GM12878 (cell line): ENCODE measurements around the gene VTI1A. TPM values are rescaled to one million over a fixed set of nuclear protein-coding genes. Genes with fewer than 3 reads are reported as not detected.

ENCODE experiments used
- ATAC-seq: fragments of 200-7000 bp; cut with Tn5 transposase; 3 replicates; pipeline ENCODE4 v1.9.1; 2020; ENCODE audit warnings: mild to moderate bottlenecking, moderate library complexity
- BruUV-seq: library from RNA; stranded (reverse); fragments of 400-500 nt; replicated peaks from 2 replicates; lab custom pipeline; 2021; lab: Mats Ljungman, UMichigan
- CTCF ChIA-PET: fragments of 300-600 bp; sonication (Branson Sonifier 250); formaldehyde crosslinking; extraction: SDS; loops from one replicate; lab custom pipeline; 2021; ENCODE audit warnings: inconsistent platforms; lab: Yijun Ruan, JAX
- POLR2A ChIA-PET: fragments of 350-600 bp; formaldehyde crosslinking; extraction: SDS; loops from one replicate; lab custom pipeline; 2021; ENCODE audit warnings: inconsistent platforms; lab: Charles Lee
- RAD21 ChIA-PET: fragments of 300-600 bp; sonication (Branson Sonifier 250); formaldehyde crosslinking; loops from one replicate; lab custom pipeline; 2023; ENCODE audit warnings: antibody characterized with exemption; ENCODE audit not compliant: unreplicated experiment; lab: Charles Lee
- SMC1A ChIA-PET: fragments of 300-600 bp; sonication (Branson Sonifier 250); formaldehyde crosslinking; loops from one replicate; lab custom pipeline; 2023; ENCODE audit not compliant: unreplicated experiment, uncharacterized antibody; lab: Charles Lee
- DNase-seq: peaks from one replicate; pipeline ENCODE4 v3.0.0-alpha.2; 2011; ENCODE audit warnings: low read depth, low spot score
- FAIRE-seq: peaks from 3 replicates; lab custom pipeline; 2011; peaks lifted over from hg19 to GRCh38; lab: Jason Lieb, UNC
- H2AFZ ChIP-seq: 2 replicates; pipeline ENCODE4 v1.6.0; 2011; ENCODE audit warnings: low read depth, low read length, control low read depth; ENCODE audit not compliant: control insufficient read depth
- H3K27ac ChIP-seq: 2 replicates; pipeline ENCODE4 v1.5.1; 2011; ENCODE audit warnings: control low read depth; ENCODE audit not compliant: control insufficient read depth, insufficient read depth
- H3K27me3 ChIP-seq, 2 experiments: replicated peaks in 1 of 2; 2 replicates each; pipeline versions ENCODE4 v1.6.0 to v1.6.1; 2011; ENCODE audit warnings: low read length in 1 of 2; ENCODE audit not compliant: control insufficient read depth in 2 of 2, insufficient read depth in 2 of 2
- H3K36me3 ChIP-seq, 2 experiments: 2 replicates each; pipeline ENCODE4 v1.5.1; 2011; ENCODE audit warnings: low read length in 1 of 2; ENCODE audit not compliant: control insufficient read depth in 2 of 2, insufficient read depth in 2 of 2
- H3K4me1 ChIP-seq: 2 replicates; pipeline ENCODE4 v1.6.1; 2011; ENCODE audit warnings: mild to moderate bottlenecking, low read length, moderate library complexity, mixed read lengths; ENCODE audit not compliant: control insufficient read depth, insufficient read depth
- H3K4me2 ChIP-seq: 2 replicates; pipeline ENCODE4 v1.6.0; 2011; ENCODE audit warnings: control low read depth; ENCODE audit not compliant: control insufficient read depth, insufficient read depth
- H3K4me3 ChIP-seq: fragments of 200-600 bp; sonication (generic); 2 replicates; pipeline ENCODE4 v1.5.1; 2016
- H3K79me2 ChIP-seq: 2 replicates; pipeline ENCODE4 v1.6.0; 2011; ENCODE audit warnings: low read length; ENCODE audit not compliant: control insufficient read depth, insufficient read depth
- H3K9ac ChIP-seq: 2 replicates; pipeline ENCODE4 v1.8.0; 2011; ENCODE audit warnings: low read length, control low read depth, mixed read lengths; ENCODE audit not compliant: control insufficient read depth, insufficient read depth
- H3K9me3 ChIP-seq: replicated peaks from 3 replicates; pipeline ENCODE4 v1.5.1; 2011; ENCODE audit warnings: mild to moderate bottlenecking, low read length; ENCODE audit not compliant: control insufficient read depth, insufficient read depth
- H4K20me1 ChIP-seq: 2 replicates; pipeline ENCODE4 v1.6.0; 2011; ENCODE audit not compliant: control insufficient read depth, insufficient read depth
- HDAC2 ChIP-seq: fragments of 200-600 bp; sonication (generic); IDR thresholded peaks from 2 replicates; pipeline ENCODE4 v1.6.1; 2017
- HDAC6 ChIP-seq: fragments of 200-600 bp; sonication (generic); IDR thresholded peaks from one replicate; pipeline ENCODE4 v1.8.0; 2017; ENCODE audit warnings: antibody characterized with exemption; ENCODE audit not compliant: unreplicated experiment
- MTA3 ChIP-seq: IDR thresholded peaks from 2 replicates; pipeline ENCODE4 v1.6.1; 2012; ENCODE audit warnings: low read length, inconsistent platforms, borderline replicate concordance
- NR2C2 ChIP-seq: IDR thresholded peaks from 2 replicates; pipeline ENCODE4 v1.6.1; 2011; ENCODE audit warnings: borderline replicate concordance, low read depth; ENCODE audit not compliant: control insufficient read depth, insufficient read length
- SRF ChIP-seq, 2 experiments: IDR thresholded peaks; 2 replicates each; pipeline ENCODE4 v1.6.1; 2011; ENCODE audit warnings: low read depth in 2 of 2, low read length in 2 of 2, mild to moderate bottlenecking in 1 of 2, moderate library complexity in 1 of 2
- TBL1XR1 ChIP-seq: IDR thresholded peaks from 2 replicates; pipeline ENCODE4 v1.6.1; 2012; ENCODE audit warnings: low read depth, low read length, improper control_type of control experiment
- TCF3 ChIP-seq: IDR thresholded peaks from 2 replicates; pipeline ENCODE4 v1.6.1; 2012; ENCODE audit warnings: low read depth, mild to moderate bottlenecking, low read length, borderline replicate concordance; ENCODE audit not compliant: insufficient read depth
- WGBS: methylation state at CpG from one replicate; pipeline ENCODE4 v1.1.6; 2016; ENCODE audit warnings: low lambda C conversion rate; ENCODE audit not compliant: insufficient replicate concordance, insufficient coverage; ENCODE audit errors: missing lambda C conversion rate; 5-methylcytosine and 5-hydroxymethylcytosine counted together
- in situ Hi-C: fragments of 300-500 bp; cut with MboI; formaldehyde crosslinking; loops from 9 replicates; pipeline ENCODE4 v1.14.3; 2018; ENCODE audit warnings: mixed read lengths
- intact Hi-C: fragments of 100-400 bp; cut with micrococcal nuclease; formaldehyde crosslinking; loops from one replicate; pipeline ENCODE4 v1.14.2; 2022; ENCODE audit not compliant: unreplicated experiment
- polyA plus RNA-seq, 11 experiments: library from polyadenylated mRNA; depleted of rRNA in 4 of 11; unstranded in 6 of 11; stranded (reverse) in 5 of 11; fragments of >200 nt; fragmentation: Nextera tagmentation in 4 of 11; fragmentation: Illumina TruSeq in 1 of 11; extraction: Ambion mirVana in 4 of 11; extraction: Trizol in 1 of 11; gene quantifications; 1 replicate in 1 of 11; 2 replicates in 10 of 11; pipeline versions ENCODE4 v1.2.1 to v1.2.3, GENCODE V29; 2011 to 2016; ENCODE audit warnings: inconsistent platforms in 2 of 11, missing spikeins in 2 of 11, low read depth in 1 of 11
- total RNA-seq, 4 experiments: library from RNA; depleted of rRNA in 3 of 4; stranded (reverse); fragments of >200 nt in 3 of 4; fragmentation: Illumina TruSeq in 1 of 4; extraction: Trizol in 1 of 4; gene quantifications; 2 replicates each; pipeline versions ENCODE4 v1.2.1 to v1.2.3, GENCODE V29; 2013 to 2021

VTI1A gene
- total and polyA plus RNA-seq, 10 of the 15 experiments (the other 5 are each of a cell fraction or from before 2014, with no cell fraction given): 12.4 to 43.2 (median 27.5) TPM

- H3K79me2 ChIP-seq: no peaks in the 10 kb centered on the region
- FAIRE-seq (no peak), ATAC-seq (no peak), DNase-seq (no peak)
- ChIA-PET POLR2A (no interaction called here), CTCF (no interaction called here), SMC1A (no interaction called here), RAD21 (no interaction called here)
- no peak overlapping the region for H2AFZ ChIP-seq
- BruUV-seq: no TSS peak
- H3K4me2 ChIP-seq: no peak overlapping the region
- intact Hi-C loops: no loop called here
- H3K4me1 ChIP-seq: no peaks in the 10 kb centered on the region
- H4K20me1 ChIP-seq: no peaks in the 10 kb centered on the region
- no peak overlapping the region for H3K9ac ChIP-seq
- no peaks in the 10 kb centered on the region for H3K9me3 ChIP-seq
- H3K36me3 ChIP-seq: no peaks in the 10 kb centered on the region; a peak in 1 of 4 replicates
- no peak for TF ChIP-seq NR2C2
- H3K4me3 ChIP-seq: no peak overlapping the region
- no peak overlapping the region for H3K27ac ChIP-seq
- 96% methylated on average over 6 of the region's 6 CpGs for whole genome bisulfite sequencing
- no peaks in the 10 kb centered on the region for H3K27me3 ChIP-seq
- in situ Hi-C loops: no loop called here
Measured at GRCh38 chr10:112492736-112493135, 45.7 kb downstream of the VTI1A start.

- no peak overlapping the region for H3K4me2 ChIP-seq
- ChIA-PET CTCF (interaction anchor here (1.8 kb wide), 1 partner anchor 25 kb away, joined by 8 read pairs; no protein-coding TSS in a partner anchor), POLR2A (no interaction called here), RAD21 (no interaction called here), SMC1A (interaction anchor here (0.9 to 1.6 kb wide), 4 partner anchors 10 to 25 kb away, joined by 3 to 7 read pairs (median 4); no protein-coding TSS in a partner anchor)
- no peak for DNase-seq
- no peak overlapping the region for H2AFZ ChIP-seq
- no peaks in the 10 kb centered on the region for H4K20me1 ChIP-seq
- no peaks in the 10 kb centered on the region for H3K27me3 ChIP-seq
- no peak for FAIRE-seq
- no peaks in the 10 kb centered on the region for H3K4me1 ChIP-seq
- intact Hi-C loops (no loop called here), in situ Hi-C loops (no loop called here)
- H3K9ac ChIP-seq: no peak overlapping the region
- H3K79me2 ChIP-seq: no peaks in the 10 kb centered on the region
- no peak overlapping the region for H3K27ac ChIP-seq
- 99% methylated on average over 3 of the region's 3 CpGs for WGBS
- no TSS peak for BruUV-seq
- H3K9me3 ChIP-seq: no peaks in the 10 kb centered on the region
- H3K36me3 ChIP-seq: no peaks in the 10 kb centered on the region
- no peak for ATAC-seq
- TF ChIP-seq MTA3: no peak
- no peak for TF ChIP-seq TBL1XR1
- no peak for TF ChIP-seq HDAC2
- no peak for TF ChIP-seq TCF3
- no peak for TF ChIP-seq SRF (IDR thresholded peaks at IDR 0.05; ENCODE audit: low read depth in 2 of 2, low read length in 2 of 2)
- no peak for TF ChIP-seq HDAC6
- H3K4me3 ChIP-seq: no peak overlapping the region
Measured at GRCh38 chr10:112497347-112497950, 50.4 kb downstream of the VTI1A start.
